HCT116 (cell line): Measurements from ENCODE around the gene TTYH2. TPM values are rescaled to one million over a fixed set of nuclear protein-coding genes. Genes with fewer than 3 reads are reported as not detected.

Source experiments
- ATAC-seq: fragments of 200-7000 bp; cut with Tn5 transposase; 2 replicates; pipeline ENCODE4 v1.9.1; 2020; ENCODE audit warnings: mild to moderate bottlenecking, moderate library complexity
- BruUV-seq: library from RNA; stranded (reverse); fragments of 400-500 nt; replicated peaks from 2 replicates; lab custom pipeline; 2021; lab: Mats Ljungman, UMichigan
- CTCF ChIA-PET: fragments of 300-600 bp; sonication (Branson Sonifier 250); formaldehyde crosslinking; loops from one replicate; lab custom pipeline; 2021; ENCODE audit warnings: antibody characterized with exemption; lab: Charles Lee
- POLR2A ChIA-PET: fragments of 300-600, 350-600 bp; sonication (Branson Sonifier 250); formaldehyde crosslinking; loops from one replicate; lab custom pipeline; 2021; ENCODE audit warnings: antibody characterized with exemption; lab: Charles Lee
- RAD21 ChIA-PET, 2 experiments: fragments of 300-600 bp; sonication (Branson Sonifier 250); formaldehyde crosslinking; loops; one replicate each; lab custom pipeline; 2023; ENCODE audit warnings: low total read pairs in 2 of 2; ENCODE audit not compliant: uncharacterized antibody in 2 of 2, unreplicated experiment in 2 of 2, low non-redundant PET in 1 of 2; lab: Charles Lee
- DNase-seq: peaks from one replicate; pipeline ENCODE4 v3.0.0-alpha.2; 2010; ENCODE audit warnings: low read depth, low spot score
- H2AFZ ChIP-seq: fragments of 200-600 bp; shearing (Covaris generic), sonication (generic); 2 replicates; pipeline ENCODE4 v1.6.1; 2017; ENCODE audit warnings: low read depth, mixed run types, mixed read lengths, antibody characterized with exemption, low read length; ENCODE audit not compliant: poor library complexity, severe bottlenecking
- H3K27ac ChIP-seq: 2 replicates; pipeline ENCODE4 v1.5.1; 2012; ENCODE audit warnings: low read depth, low read length
- H3K27me3 ChIP-seq: fragments of 200-600 bp; sonication (generic); 2 replicates; pipeline ENCODE4 v1.6.1; 2016; ENCODE audit warnings: mixed run types, low read length, mixed read lengths; ENCODE audit not compliant: insufficient read depth
- H3K36me3 ChIP-seq, 2 experiments: fragments of 200-500 bp in 1 of 2; fragments of 200-600 bp in 1 of 2; sonication (Bioruptor generic) in 1 of 2; sonication (generic) in 1 of 2; 2 replicates each; pipeline versions ENCODE4 v1.5.1 to v1.6.1; 2014 to 2016; ENCODE audit warnings: low read length in 2 of 2, inconsistent platforms in 1 of 2, mixed read lengths in 1 of 2, mixed run types in 1 of 2; ENCODE audit not compliant: insufficient read depth in 2 of 2, control insufficient read depth in 1 of 2
- H3K4me1 ChIP-seq, 2 experiments: fragments of 200-600 bp in 1 of 2; sonication (generic) in 1 of 2; 2 replicates each; pipeline versions ENCODE4 v1.5.1 to v1.6.1; 2012 to 2017; ENCODE audit warnings: low read length in 2 of 2, inconsistent platforms in 1 of 2, mild to moderate bottlenecking in 1 of 2, mixed read lengths in 1 of 2, mixed run types in 1 of 2, moderate library complexity in 1 of 2; ENCODE audit not compliant: insufficient read depth in 2 of 2, control insufficient read depth in 1 of 2
- H3K4me2 ChIP-seq: fragments of 200-600 bp; sonication (generic); 2 replicates; pipeline ENCODE4 v1.6.1; 2017; ENCODE audit warnings: mixed run types, low read length, mixed read lengths
- H3K4me3 ChIP-seq, 2 experiments: fragments of 200-600 bp in 1 of 2; sonication (generic) in 1 of 2; replicated peaks in 1 of 2; 2 replicates each; pipeline ENCODE4 v1.5.1; 2011 to 2016; ENCODE audit warnings: low read length in 2 of 2, control low read depth in 1 of 2, low read depth in 1 of 2, mild to moderate bottlenecking in 1 of 2, mixed read lengths in 1 of 2, mixed run types in 1 of 2
- H3K79me2 ChIP-seq: fragments of 200-600 bp; sonication (generic); 2 replicates; pipeline ENCODE4 v1.6.1; 2017; ENCODE audit warnings: mild to moderate bottlenecking, mixed run types, low read length, moderate library complexity, mixed read lengths; ENCODE audit not compliant: insufficient read depth
- H3K9ac ChIP-seq: fragments of 200-600 bp; sonication (generic); 2 replicates; pipeline ENCODE4 v1.6.1; 2016; ENCODE audit warnings: low read length, mixed read lengths
- H3K9me2 ChIP-seq: fragments of 200-600 bp; sonication (generic), shearing (Covaris generic); 2 replicates; pipeline ENCODE4 v1.6.1; 2017; ENCODE audit warnings: mixed run types, mild to moderate bottlenecking, moderate library complexity; ENCODE audit not compliant: insufficient read depth
- H3K9me3 ChIP-seq, 2 experiments: fragments of 200-500 bp in 1 of 2; fragments of 200-600 bp in 1 of 2; sonication (Bioruptor generic) in 1 of 2; sonication (generic) in 1 of 2; 2 replicates each; pipeline ENCODE4 v1.6.1; 2014 to 2017; ENCODE audit warnings: low read length in 2 of 2, mixed read lengths in 2 of 2, inconsistent platforms in 1 of 2, low read depth in 1 of 2, mild to moderate bottlenecking in 1 of 2, mixed run types in 1 of 2, moderate library complexity in 1 of 2; ENCODE audit not compliant: control insufficient read depth in 1 of 2, insufficient read depth in 1 of 2
- H4K20me1 ChIP-seq: fragments of 200-600 bp; sonication (generic), shearing (Covaris generic); 2 replicates; pipeline ENCODE4 v1.6.1; 2017; ENCODE audit warnings: mixed run types, mild to moderate bottlenecking, moderate library complexity; ENCODE audit not compliant: insufficient read depth
- CEBPB ChIP-seq: IDR thresholded peaks from 2 replicates; pipeline ENCODE4 v1.6.1; 2012; ENCODE audit warnings: low read depth
- EGR1 ChIP-seq: IDR thresholded peaks from 2 replicates; pipeline ENCODE4 v1.6.1; 2012; ENCODE audit warnings: low read depth
- POLR2A ChIP-seq: IDR thresholded peaks from 2 replicates; pipeline ENCODE4 v1.7.0; 2011; ENCODE audit warnings: borderline replicate concordance; ENCODE audit not compliant: insufficient read depth, insufficient read length; ENCODE audit errors: extremely low read depth
- SIN3A ChIP-seq: IDR thresholded peaks from 2 replicates; pipeline ENCODE4 v1.6.1; 2012; ENCODE audit warnings: low read depth
- SRF ChIP-seq: IDR thresholded peaks from 2 replicates; pipeline ENCODE4 v1.6.1; 2012; ENCODE audit warnings: low read depth
- TCF7L2 ChIP-seq: IDR thresholded peaks from 2 replicates; pipeline ENCODE4 v1.7.0; 2011; ENCODE audit warnings: borderline replicate concordance, inconsistent platforms; ENCODE audit not compliant: insufficient read depth, insufficient read length; ENCODE audit errors: extremely low read depth
- ZBTB33 ChIP-seq: IDR thresholded peaks from 2 replicates; pipeline ENCODE4 v1.6.1; 2011; ENCODE audit warnings: mild to moderate bottlenecking, low read length, moderate library complexity; ENCODE audit not compliant: insufficient replicate concordance; ENCODE audit errors: extremely low read depth
- intact Hi-C: fragments of 100-400 bp; cut with micrococcal nuclease; formaldehyde crosslinking; loops from 2 replicates; pipeline ENCODE4 v1.10.0; 2022
- total RNA-seq: library from RNA; stranded (reverse); gene quantifications from one replicate; pipeline ENCODE4 v1.2.1, GENCODE V29; 2021; ENCODE audit not compliant: unreplicated experiment

The TTYH2 gene
- total RNA-seq, 1 experiment from 2014 or later, result 10.8 TPM

- Histone ChIP-seq H3K9me2 (no peaks in the 10 kb centered on the region), H3K9me3 (no peaks in the 10 kb centered on the region), H3K4me2 (no peak overlapping the region), H3K27me3 (no peaks in the 10 kb centered on the region), H3K9ac (no peak overlapping the region), H3K27ac (no peak overlapping the region), H3K4me3 (no peak overlapping the region), H4K20me1 (no peaks in the 10 kb centered on the region), H3K4me1 (no peaks in the 10 kb centered on the region), H3K36me3 (no peaks in the 10 kb centered on the region), H2AFZ (no peak overlapping the region), H3K79me2 (no peaks in the 10 kb centered on the region)
- ATAC-seq (no peak), DNase-seq (no peak)
- intact Hi-C loops, result no loop called here
- TSS peak; percentile 19 for BruUV-seq
- ChIA-PET CTCF (no interaction called here), POLR2A (no interaction called here), RAD21 (no interaction called here)
- TF ChIP-seq POLR2A (no peak), TCF7L2 (no peak), CEBPB (no peak), SRF (no peak), ZBTB33 (no peak), EGR1 (no peak), SIN3A (no peak)
These were observed 31.2 kb downstream of the TTYH2 start for GRCh38 chr17:74244548-74244947.

GRCh38 chr17:74245145-74245831, 31.9 kb downstream of the TTYH2 start:
- Histone ChIP-seq H3K4me1 (no peaks in the 10 kb centered on the region), H2AFZ (no peak overlapping the region), H3K27me3 (no peaks in the 10 kb centered on the region), H3K79me2 (no peaks in the 10 kb centered on the region), H3K9me2 (no peaks in the 10 kb centered on the region), H3K9ac (no peak overlapping the region), H3K4me2 (no peak overlapping the region), H3K4me3 (no peak overlapping the region), H3K27ac (no peak overlapping the region), H3K36me3 (no peaks in the 10 kb centered on the region)
- no TSS peak for BruUV-seq
- ChIA-PET CTCF (no interaction called here), RAD21 (no interaction called here), POLR2A (interaction anchor here (0.6 to 1.0 kb wide), 2 partner anchors 8 to 35 kb away, joined by 3 read pairs; no protein-coding TSS in a partner anchor)
- ATAC-seq (no peak), DNase-seq (no peak)
- no peak for TF ChIP-seq SIN3A
- TF ChIP-seq, all 23 proteins: peak for 0
- Histone ChIP-seq H4K20me1 (no peaks in the 10 kb centered on the region), H3K9me3 (no peaks in the 10 kb centered on the region)
- intact Hi-C loops, result no loop called here
